Hepatocyte (in vitro differentiated cells): ENCODE measurements around the gene PPP3CA.

Source experiments
- EZH2 ChIP-seq: fragments of 200-600 bp; sonication (generic); IDR thresholded peaks from 2 replicates; pipeline ENCODE4 v1.6.1; 2016; ENCODE audit warnings: antibody characterized with exemption, mild to moderate bottlenecking, borderline replicate concordance
- EZH2phosphoT487 ChIP-seq: fragments of 200-600 bp; sonication (generic); IDR thresholded peaks from one replicate; pipeline ENCODE4 v1.6.1; 2018; ENCODE audit warnings: antibody characterized with exemption, mild to moderate bottlenecking, low read depth, moderate library complexity; ENCODE audit not compliant: unreplicated experiment, severe bottlenecking
- TF ChIP-seq, protein P1 (sequence below): fragments of 200-600 bp; sonication (generic); IDR thresholded peaks from 2 replicates; pipeline ENCODE4 v1.5.1; 2016; ENCODE audit warnings: antibody characterized with exemption, mild to moderate bottlenecking; ENCODE audit not compliant: poor library complexity

DNA sequence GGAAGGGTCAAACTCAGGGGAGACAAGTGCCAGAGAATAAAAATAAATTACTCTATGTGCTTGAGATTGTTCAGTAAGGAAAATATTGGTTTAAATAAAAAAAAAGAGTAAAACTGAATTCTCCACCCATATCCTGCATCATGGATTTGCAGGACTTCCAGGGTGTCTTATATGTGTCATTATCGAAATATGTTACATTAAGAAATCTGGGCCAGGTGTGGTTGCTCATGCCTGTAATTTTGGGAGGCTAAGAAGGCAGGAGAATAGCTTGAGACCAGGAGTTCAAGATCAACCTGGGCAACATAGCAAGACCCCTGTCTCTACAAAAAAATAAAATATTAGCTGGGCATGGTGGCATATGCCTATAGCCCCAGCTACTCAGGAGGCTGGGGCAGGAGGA, 104.9 kb downstream of the PPP3CA start:
- TF ChIP-seq, protein P1, sequence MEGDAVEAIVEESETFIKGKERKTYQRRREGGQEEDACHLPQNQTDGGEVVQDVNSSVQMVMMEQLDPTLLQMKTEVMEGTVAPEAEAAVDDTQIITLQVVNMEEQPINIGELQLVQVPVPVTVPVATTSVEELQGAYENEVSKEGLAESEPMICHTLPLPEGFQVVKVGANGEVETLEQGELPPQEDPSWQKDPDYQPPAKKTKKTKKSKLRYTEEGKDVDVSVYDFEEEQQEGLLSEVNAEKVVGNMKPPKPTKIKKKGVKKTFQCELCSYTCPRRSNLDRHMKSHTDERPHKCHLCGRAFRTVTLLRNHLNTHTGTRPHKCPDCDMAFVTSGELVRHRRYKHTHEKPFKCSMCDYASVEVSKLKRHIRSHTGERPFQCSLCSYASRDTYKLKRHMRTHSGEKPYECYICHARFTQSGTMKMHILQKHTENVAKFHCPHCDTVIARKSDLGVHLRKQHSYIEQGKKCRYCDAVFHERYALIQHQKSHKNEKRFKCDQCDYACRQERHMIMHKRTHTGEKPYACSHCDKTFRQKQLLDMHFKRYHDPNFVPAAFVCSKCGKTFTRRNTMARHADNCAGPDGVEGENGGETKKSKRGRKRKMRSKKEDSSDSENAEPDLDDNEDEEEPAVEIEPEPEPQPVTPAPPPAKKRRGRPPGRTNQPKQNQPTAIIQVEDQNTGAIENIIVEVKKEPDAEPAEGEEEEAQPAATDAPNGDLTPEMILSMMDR: no peak
- TF ChIP-seq EZH2: no peak
- no peak for TF ChIP-seq EZH2phosphoT487
